ENCODE results near the gene IFT80. TPM values are rescaled to one million over a fixed set of nuclear protein-coding genes. Genes with fewer than 3 reads are reported as not detected.

IFT80 gene
- polyA plus RNA-seq, 1 donor (not counting 4 experiments of a cell fraction or from before 2014, with no cell fraction given) = 23.6 TPM

DNA sequence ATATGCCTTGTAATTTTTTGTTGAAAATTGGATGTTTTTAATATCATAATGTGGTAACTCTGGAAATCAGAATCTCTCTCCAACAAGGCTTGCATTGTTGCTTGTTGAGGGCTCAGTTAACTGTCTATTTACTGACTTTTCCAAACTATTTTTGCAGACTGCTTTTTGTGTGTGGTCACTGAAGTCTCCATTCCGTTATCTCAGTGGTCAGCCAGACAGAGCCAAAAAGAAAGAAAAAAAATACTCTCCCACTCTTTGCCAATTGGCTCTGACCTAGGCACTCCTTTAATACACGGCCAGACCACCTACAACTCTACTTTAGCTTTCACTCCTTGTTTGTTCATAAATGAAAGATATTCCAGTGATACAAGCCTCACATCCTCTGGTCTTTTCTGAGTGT is 52.5 kb downstream of the IFT80 start:
- dilution Hi-C loops (cut with MboI; ENCODE audit: extremely low pct_ligation_motif_present, low sequenced_read_pairs) = no loop called here
- no peaks in the 10 kb centered on the region for H3K36me3 ChIP-seq (ENCODE audit: control insufficient read depth in 2 of 2, extremely low read depth in 1 of 2, insufficient read depth in 2 of 2, low read length in 2 of 2)
- FAIRE-seq (no peak), DNase-seq (ENCODE audit: low read depth, low spot score) (no peak)
- H4K20me1 ChIP-seq (ENCODE audit: control insufficient read depth, extremely low read depth, insufficient read depth, low read length) = no peaks in the 10 kb centered on the region
- no peak overlapping the region for H3K4me2 ChIP-seq (ENCODE audit: control insufficient read depth, extremely low read depth, insufficient read depth, low read depth, low read length)
- no peak overlapping the region for H3K4me3 ChIP-seq (ENCODE audit: control insufficient read depth in 2 of 3, extremely low read depth in 1 of 3, insufficient read depth in 2 of 3, low read depth in 1 of 3, low read length in 3 of 3)
- no peaks in the 10 kb centered on the region for H3K79me2 ChIP-seq (ENCODE audit: control insufficient read depth, insufficient read depth, low read length)
- H3K9me3 ChIP-seq (ENCODE audit: control insufficient read depth, low read depth, low read length) = no peaks in the 10 kb centered on the region
- H3K9me1 ChIP-seq (ENCODE audit: control insufficient read depth, extremely low read depth, insufficient read depth, low read length) = no peaks in the 10 kb centered on the region
- H2AFZ ChIP-seq (ENCODE audit: control insufficient read depth, low read length) = no peak overlapping the region
- H3K27me3 ChIP-seq (ENCODE audit: control insufficient read depth, extremely low read depth, insufficient read depth, low read length) = no peaks in the 10 kb centered on the region
- H3K27ac ChIP-seq (ENCODE audit: control insufficient read depth, insufficient read depth, low read length) = no peak overlapping the region
- H3K9ac ChIP-seq (ENCODE audit: control insufficient read depth, extremely low read depth, insufficient read depth, low read length) = no peak overlapping the region
- no peaks in the 10 kb centered on the region for H3K4me1 ChIP-seq (ENCODE audit: control insufficient read depth, extremely low read depth, insufficient read depth, low read length)
- TF ChIP-seq, protein P1, sequence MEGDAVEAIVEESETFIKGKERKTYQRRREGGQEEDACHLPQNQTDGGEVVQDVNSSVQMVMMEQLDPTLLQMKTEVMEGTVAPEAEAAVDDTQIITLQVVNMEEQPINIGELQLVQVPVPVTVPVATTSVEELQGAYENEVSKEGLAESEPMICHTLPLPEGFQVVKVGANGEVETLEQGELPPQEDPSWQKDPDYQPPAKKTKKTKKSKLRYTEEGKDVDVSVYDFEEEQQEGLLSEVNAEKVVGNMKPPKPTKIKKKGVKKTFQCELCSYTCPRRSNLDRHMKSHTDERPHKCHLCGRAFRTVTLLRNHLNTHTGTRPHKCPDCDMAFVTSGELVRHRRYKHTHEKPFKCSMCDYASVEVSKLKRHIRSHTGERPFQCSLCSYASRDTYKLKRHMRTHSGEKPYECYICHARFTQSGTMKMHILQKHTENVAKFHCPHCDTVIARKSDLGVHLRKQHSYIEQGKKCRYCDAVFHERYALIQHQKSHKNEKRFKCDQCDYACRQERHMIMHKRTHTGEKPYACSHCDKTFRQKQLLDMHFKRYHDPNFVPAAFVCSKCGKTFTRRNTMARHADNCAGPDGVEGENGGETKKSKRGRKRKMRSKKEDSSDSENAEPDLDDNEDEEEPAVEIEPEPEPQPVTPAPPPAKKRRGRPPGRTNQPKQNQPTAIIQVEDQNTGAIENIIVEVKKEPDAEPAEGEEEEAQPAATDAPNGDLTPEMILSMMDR (optimal IDR thresholded peaks at IDR 0.05 in 1 of 3, IDR thresholded peaks at IDR 0.05 in 1 of 3, conservative IDR thresholded peaks at IDR 0.05 in 1 of 3; ENCODE audit: extremely low read depth in 1 of 3, insufficient read depth in 2 of 3, low read length in 3 of 3) = no peak
- TF ChIP-seq EZH2 (IDR thresholded peaks at IDR 0.05; ENCODE audit: low read length) = no peak

DNA sequence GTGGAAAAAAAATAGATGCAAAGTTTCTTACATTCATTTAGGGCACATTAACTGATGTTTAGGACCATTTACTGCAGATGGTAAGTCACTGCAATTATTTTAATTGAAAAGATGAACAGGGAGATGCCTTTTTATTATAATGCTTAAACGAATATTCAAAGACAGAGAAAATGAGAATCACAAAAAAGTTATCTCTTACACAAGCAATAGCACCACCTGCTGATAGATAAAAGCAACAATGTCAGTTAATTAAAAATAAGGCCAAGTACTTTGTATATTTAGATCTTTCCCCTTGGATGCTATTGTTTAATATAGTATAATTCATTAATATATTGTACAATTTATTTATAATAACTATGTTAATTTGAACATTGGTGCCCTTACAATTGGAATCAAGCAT is 55.9 kb downstream of the IFT80 start:
- no peaks in the 10 kb centered on the region for H3K27me3 ChIP-seq (ENCODE audit: control insufficient read depth, extremely low read depth, insufficient read depth, low read length)
- H2AFZ ChIP-seq (ENCODE audit: control insufficient read depth, low read length) = no peak overlapping the region
- no peak overlapping the region for H3K4me2 ChIP-seq (ENCODE audit: control insufficient read depth, extremely low read depth, insufficient read depth, low read depth, low read length)
- H3K79me2 ChIP-seq (ENCODE audit: control insufficient read depth, insufficient read depth, low read length) = no peaks in the 10 kb centered on the region
- no peak for DNase-seq (ENCODE audit: low read depth, low spot score)
- H3K4me1 ChIP-seq (ENCODE audit: control insufficient read depth, extremely low read depth, insufficient read depth, low read length) = no peaks in the 10 kb centered on the region
- H3K9me1 ChIP-seq (ENCODE audit: control insufficient read depth, extremely low read depth, insufficient read depth, low read length) = no peaks in the 10 kb centered on the region
- no peak overlapping the region for H3K27ac ChIP-seq (ENCODE audit: control insufficient read depth, insufficient read depth, low read length)
- dilution Hi-C loops (cut with MboI; ENCODE audit: extremely low pct_ligation_motif_present, low sequenced_read_pairs) = no loop called here
- no peak overlapping the region for H3K9ac ChIP-seq (ENCODE audit: control insufficient read depth, extremely low read depth, insufficient read depth, low read length)
- TF ChIP-seq, protein P1 (optimal IDR thresholded peaks at IDR 0.05 in 1 of 3, IDR thresholded peaks at IDR 0.05 in 1 of 3, conservative IDR thresholded peaks at IDR 0.05 in 1 of 3; ENCODE audit: extremely low read depth in 1 of 3, insufficient read depth in 2 of 3, low read length in 3 of 3) = no peak
- TF ChIP-seq EZH2 (IDR thresholded peaks at IDR 0.05; ENCODE audit: low read length) = no peak
- H3K36me3 ChIP-seq (ENCODE audit: control insufficient read depth in 2 of 2, extremely low read depth in 1 of 2, insufficient read depth in 2 of 2, low read length in 2 of 2) = no peaks in the 10 kb centered on the region
- no peak overlapping the region for H3K4me3 ChIP-seq (ENCODE audit: control insufficient read depth in 2 of 3, extremely low read depth in 1 of 3, insufficient read depth in 2 of 3, low read depth in 1 of 3, low read length in 3 of 3)
- H3K9me3 ChIP-seq (ENCODE audit: control insufficient read depth, low read depth, low read length) = no peaks in the 10 kb centered on the region
- FAIRE-seq = no peak
- no peaks in the 10 kb centered on the region for H4K20me1 ChIP-seq (ENCODE audit: control insufficient read depth, extremely low read depth, insufficient read depth, low read length)

Data from keratinocyte (primary cell).